CD4-positive, alpha-beta T cell treated with Interleukin-1 beta for 1 hour (primary cell): ENCODE results near the gene RAPGEF2.
"Not testable (repeated sequence)": the region's sequence is repeated elsewhere in the genome, so short reads cannot be mapped to it uniquely, and the experiment has no call there.

Source experiments
- DNase-seq, 2 donors: peaks; one replicate each; pipeline ENCODE4 v3.0.0-alpha.2; 2020 to 2022

The RAPGEF2 gene

GRCh38 chr4:159141193-159141592 lies 38.3 kb downstream of the RAPGEF2 start:
- no peak for DNase-seq

GRCh38 chr4:159142241-159142640 lies 39.4 kb downstream of the RAPGEF2 start:
- DNase-seq, result no peak

- no peak for DNase-seq
Measured at GRCh38 chr4:159142681-159143384, 40.0 kb downstream of the RAPGEF2 start.

- DNase-seq, result no peak
Measured at GRCh38 chr4:159143687-159144086, 40.8 kb downstream of the RAPGEF2 start.

GRCh38 chr4:159144112-159144694 lies 41.3 kb downstream of the RAPGEF2 start:
- no peak for DNase-seq

- no peak for DNase-seq
Measured at GRCh38 chr4:159145318-159145991, 42.6 kb downstream of the RAPGEF2 start.

GRCh38 chr4:159145992-159146330 lies 43.1 kb downstream of the RAPGEF2 start:
- DNase-seq, result no peak

- DNase-seq, result no peak
Measured at GRCh38 chr4:159146488-159146887, 43.6 kb downstream of the RAPGEF2 start.

GRCh38 chr4:159148441-159148840 lies 45.6 kb downstream of the RAPGEF2 start:
- no peak for DNase-seq

GRCh38 chr4:159149666-159150065 lies 46.8 kb downstream of the RAPGEF2 start:
- no peak for DNase-seq

GRCh38 chr4:159150396-159150795 lies 47.5 kb downstream of the RAPGEF2 start:
- no peak for DNase-seq

- DNase-seq, result no peak
Measured at GRCh38 chr4:159150821-159151390, 48.0 kb downstream of the RAPGEF2 start.

GRCh38 chr4:159151689-159152088 lies 48.8 kb downstream of the RAPGEF2 start:
- no peak for DNase-seq

GRCh38 chr4:159152181-159152580 lies 49.3 kb downstream of the RAPGEF2 start:
- no peak for DNase-seq

- no peak for DNase-seq
Measured at GRCh38 chr4:159153669-159154068, 50.8 kb downstream of the RAPGEF2 start.

GRCh38 chr4:159155119-159155518 lies 52.2 kb downstream of the RAPGEF2 start:
- DNase-seq, result no peak

- no peak for DNase-seq
Measured at GRCh38 chr4:159158083-159158617, 55.3 kb downstream of the RAPGEF2 start.

- no peak for DNase-seq
Measured at GRCh38 chr4:159158985-159159384, 56.1 kb downstream of the RAPGEF2 start.

GRCh38 chr4:159159611-159160010 lies 56.7 kb downstream of the RAPGEF2 start:
- DNase-seq, result no peak

- DNase-seq, result no peak
Measured at GRCh38 chr4:159160242-159160641, 57.4 kb downstream of the RAPGEF2 start.

- not testable (repeated sequence) for DNase-seq
Measured at GRCh38 chr4:159161436-159161835, 58.6 kb downstream of the RAPGEF2 start.

GRCh38 chr4:159162576-159162975 lies 59.7 kb downstream of the RAPGEF2 start:
- no peak for DNase-seq

GRCh38 chr4:159163521-159163920 lies 60.6 kb downstream of the RAPGEF2 start:
- no peak for DNase-seq
